ENCODE measurements around the gene KRTDAP.
A peak's percentile ranks its signal among the peaks of the same experiment; 100 is the strongest.
"Not testable (repeated sequence)": the region's sequence is repeated elsewhere in the genome, so short reads cannot be mapped to it uniquely, and the experiment has no call there.

Gene KRTDAP

GRCh38 chr19:35483089-35483488, 7.2 kb downstream of the KRTDAP start:
- DNase-seq: no peak

GRCh38 chr19:35478794-35479677, 11.2 kb downstream of the KRTDAP start:
- DNase-seq: no peak

- DNase-seq: no peak
Observed at GRCh38 chr19:35476149-35476548, 14.1 kb downstream of the KRTDAP start.

GRCh38 chr19:35474594-35474993, 15.7 kb downstream of the KRTDAP start:
- not testable (repeated sequence) for DNase-seq

- no peak for DNase-seq
Observed at GRCh38 chr19:35474104-35474503, 16.2 kb downstream of the KRTDAP start.

GRCh38 chr19:35471946-35472345, 18.3 kb downstream of the KRTDAP start:
- no peak for DNase-seq

GRCh38 chr19:35471075-35471474, 19.2 kb downstream of the KRTDAP start:
- DNase-seq: not testable (repeated sequence)

GRCh38 chr19:35470128-35470527, 20.1 kb downstream of the KRTDAP start:
- DNase-seq: no peak

GRCh38 chr19:35468637-35469036, 21.6 kb downstream of the KRTDAP start:
- DNase-seq: peak; percentile 72

- DNase-seq: no peak
Observed at GRCh38 chr19:35466259-35466658, 24.0 kb downstream of the KRTDAP start.

GRCh38 chr19:35462956-35463355, 27.3 kb downstream of the KRTDAP start:
- DNase-seq: not testable (repeated sequence)

GRCh38 chr19:35462476-35462953, 27.7 kb downstream of the KRTDAP start:
- DNase-seq: peak; percentile 56

GRCh38 chr19:35461788-35462187, 28.5 kb downstream of the KRTDAP start:
- not testable (repeated sequence) for DNase-seq

GRCh38 chr19:35461060-35461459, 29.2 kb downstream of the KRTDAP start:
- DNase-seq: no peak

GRCh38 chr19:35460608-35461007, 29.7 kb downstream of the KRTDAP start:
- no peak for DNase-seq

- no peak for DNase-seq
Observed at GRCh38 chr19:35459414-35460082, 30.7 kb downstream of the KRTDAP start.

- no peak for DNase-seq
Observed at GRCh38 chr19:35458731-35459391, 31.4 kb downstream of the KRTDAP start.

- DNase-seq: no peak
Observed at GRCh38 chr19:35458192-35458591, 32.1 kb downstream of the KRTDAP start.

GRCh38 chr19:35457173-35457572, 33.1 kb downstream of the KRTDAP start:
- DNase-seq: no peak

- no peak for DNase-seq
Observed at GRCh38 chr19:35455616-35456201, 34.6 kb downstream of the KRTDAP start.

- DNase-seq: no peak
Observed at GRCh38 chr19:35454663-35455062, 35.6 kb downstream of the KRTDAP start.

GRCh38 chr19:35451338-35452096, 38.7 kb downstream of the KRTDAP start:
- no peak for DNase-seq
